Body of pancreas (tissue), 4 donors: ENCODE results near the gene MED13L.

Experiments used
- CTCF ChIP-seq, 7 experiments: fragments of 450-650 bp in 4 of 7; fragments of 200-600 bp in 3 of 7; sonication (generic) in 3 of 7; IDR thresholded peaks; one replicate each; pipeline ENCODE4 v1.5.1; 2016 to 2019; ENCODE audit warnings: antibody characterized with exemption in 7 of 7
- POLR2A ChIP-seq, 3 donors: fragments of 450-650 bp; IDR thresholded peaks; one replicate each; pipeline ENCODE4 v1.6.1; 2016; ENCODE audit warnings: antibody characterized with exemption in 3 of 3, mild to moderate bottlenecking in 2 of 3

DNA sequence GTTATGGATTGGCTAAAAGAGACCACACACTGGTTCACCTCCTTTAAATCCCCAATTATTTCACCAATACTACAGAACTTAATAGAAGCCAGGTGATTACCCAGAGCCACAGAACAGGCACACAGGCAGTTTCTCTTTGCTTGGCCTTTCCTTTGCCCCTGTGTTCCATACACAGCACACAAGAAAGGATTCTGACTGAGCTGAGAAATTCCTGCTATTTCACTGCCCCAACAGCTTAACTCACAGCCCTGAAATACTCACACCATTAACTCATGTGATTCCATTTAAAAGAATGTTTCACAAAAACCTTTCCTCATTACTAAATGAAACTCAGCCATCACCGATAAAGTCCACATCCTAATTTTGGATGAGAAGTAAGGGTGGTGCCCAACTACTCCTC, 133.6 kb downstream of the MED13L start:
- TF ChIP-seq CTCF (IDR thresholded peaks at IDR 0.05) (no peak), POLR2A (IDR thresholded peaks at IDR 0.05) (no peak)
